Panc1 (cell line): ENCODE data around the gene TMEM131. TPM values are rescaled to one million over a fixed set of nuclear protein-coding genes. Genes with fewer than 3 reads are reported as not detected.

Experiments used
- ATAC-seq: fragments of 200-7000 bp; cut with Tn5 transposase; 2 replicates; pipeline ENCODE4 v1.9.1; 2020; ENCODE audit warnings: mild to moderate bottlenecking, moderate library complexity
- BruUV-seq: library from RNA; stranded (reverse); fragments of 400-500 nt; replicated peaks from 2 replicates; lab custom pipeline; 2021; lab: Mats Ljungman, UMichigan
- CTCF ChIA-PET: fragments of 300-600 bp; sonication (Branson Sonifier 250); formaldehyde crosslinking; loops from one replicate; lab custom pipeline; 2022; ENCODE audit warnings: antibody characterized with exemption; lab: Charles Lee
- POLR2A ChIA-PET: fragments of 300-600 bp; sonication (Branson Sonifier 250); formaldehyde crosslinking; loops from one replicate; lab custom pipeline; 2022; ENCODE audit warnings: antibody characterized with exemption; lab: Charles Lee
- DNase-seq: peaks from one replicate; pipeline ENCODE4 v3.0.0-alpha.2; 2010; ENCODE audit warnings: low read depth, low spot score
- H3K27ac ChIP-seq: 2 replicates; pipeline ENCODE4 v1.5.1; 2011; ENCODE audit warnings: mild to moderate bottlenecking, low read length, inconsistent platforms
- H3K27me3 ChIP-seq: fragments of 200-500 bp; sonication (Bioruptor generic); 2 replicates; pipeline ENCODE4 v1.6.0; 2014; ENCODE audit warnings: low read length, inconsistent platforms; ENCODE audit not compliant: control insufficient read depth, insufficient read depth
- H3K36me3 ChIP-seq: fragments of 200-500 bp; sonication (Bioruptor generic); 2 replicates; pipeline ENCODE4 v1.5.1; 2014; ENCODE audit warnings: inconsistent platforms, mild to moderate bottlenecking, low read length, moderate library complexity; ENCODE audit not compliant: control insufficient read depth, insufficient read depth
- H3K4me1 ChIP-seq: 2 replicates; pipeline ENCODE4 v1.5.1; 2011; ENCODE audit warnings: inconsistent platforms, mild to moderate bottlenecking, low read length, moderate library complexity; ENCODE audit not compliant: control insufficient read depth, insufficient read depth
- H3K4me3 ChIP-seq, 2 experiments: 2 replicates each; pipeline ENCODE4 v1.5.1; 2011 to 2012; ENCODE audit warnings: low read depth in 2 of 2, low read length in 2 of 2, mild to moderate bottlenecking in 2 of 2, inconsistent platforms in 1 of 2, moderate library complexity in 1 of 2
- H3K9me3 ChIP-seq: fragments of 200-500 bp; sonication (Bioruptor generic); 2 replicates; pipeline ENCODE4 v1.5.1; 2014; ENCODE audit warnings: low read depth, mild to moderate bottlenecking, inconsistent platforms, low read length, moderate library complexity; ENCODE audit not compliant: control insufficient read depth, insufficient read depth
- CTCF ChIP-seq: fragments of 450-650 bp; IDR thresholded peaks from 2 replicates; pipeline ENCODE4 v1.5.1; 2017; ENCODE audit warnings: mild to moderate bottlenecking
- POLR2AphosphoS5 ChIP-seq: IDR thresholded peaks from 2 replicates; pipeline ENCODE4 v1.6.1; 2012; ENCODE audit warnings: mild to moderate bottlenecking, low read depth, low read length, moderate library complexity
- REST ChIP-seq, 2 experiments: IDR thresholded peaks; 2 replicates each; pipeline ENCODE4 v1.6.1; 2011 to 2012; ENCODE audit warnings: low read depth in 2 of 2, control low read depth in 1 of 2, low read length in 1 of 2, mild to moderate bottlenecking in 1 of 2, moderate library complexity in 1 of 2; ENCODE audit not compliant: insufficient read depth in 1 of 2
- SIN3A ChIP-seq: IDR thresholded peaks from 2 replicates; pipeline ENCODE4 v1.6.1; 2012; ENCODE audit warnings: low read depth, mild to moderate bottlenecking, low read length, moderate library complexity, borderline replicate concordance; ENCODE audit not compliant: insufficient read depth
- TCF7L2 ChIP-seq: IDR thresholded peaks from 2 replicates; pipeline ENCODE4 v1.6.1; 2011; ENCODE audit warnings: mild to moderate bottlenecking, low read depth, low read length, inconsistent platforms
- in situ Hi-C: cut with HindIII; loops from 2 replicates; pipeline ENCODE4 v1.10.0; 2016; ENCODE audit warnings: low sequenced_read_pairs, low pct_unique_long_range_greater_than_20kb
- intact Hi-C: fragments of 100-400 bp; cut with micrococcal nuclease; formaldehyde crosslinking; loops from one replicate; pipeline ENCODE4 v1.10.0; 2022; ENCODE audit not compliant: unreplicated experiment
- total RNA-seq: library from RNA; stranded (reverse); gene quantifications from one replicate; pipeline ENCODE4 v1.2.1, GENCODE V29; 2021; ENCODE audit not compliant: unreplicated experiment

Gene TMEM131
- total RNA-seq, 1 experiment from 2014 or later = 43.4 TPM

- Histone ChIP-seq H3K4me1 (peaks cover 10% of the 10 kb centered on the region), H3K4me3 (no peak overlapping the region), H3K27me3 (no peaks in the 10 kb centered on the region), H3K27ac (no peak overlapping the region), H3K9me3 (no peaks in the 10 kb centered on the region), H3K36me3 (no peaks in the 10 kb centered on the region)
- ChIA-PET CTCF (no interaction called here), POLR2A (interaction anchor here (0.7 kb wide), 1 partner anchor 274 kb away, joined by 3 read pairs; no protein-coding TSS in a partner anchor)
- BruUV-seq = no TSS peak
- DNase-seq (no peak), ATAC-seq (no peak)
- in situ Hi-C loops (no loop called here), intact Hi-C loops (no loop called here)
- TF ChIP-seq TCF7L2 (no peak), POLR2AphosphoS5 (no peak), REST (IDR thresholded peaks at IDR 0.05; ENCODE audit: insufficient read depth in 1 of 2, low read depth in 2 of 2, low read length in 1 of 2) (no peak), CTCF (no peak), SIN3A (no peak)
These were observed 28.5 kb downstream of the TMEM131 start for GRCh38 chr2:97967216-97967592.

- peak; percentile 66; the same call in 1 of the 2 replicates for ATAC-seq
- CTCF ChIA-PET = no interaction called here
- intact Hi-C loops (no loop called here), in situ Hi-C loops (no loop called here)
- H3K27ac ChIP-seq = no peak overlapping the region
- TF ChIP-seq CTCF (no peak), POLR2AphosphoS5 (no peak), REST (IDR thresholded peaks at IDR 0.05; ENCODE audit: insufficient read depth in 1 of 2, low read depth in 2 of 2, low read length in 1 of 2) (no peak), TCF7L2 (no peak), SIN3A (no peak)
- peaks cover 10% of the 10 kb centered on the region for H3K4me1 ChIP-seq
- POLR2A ChIA-PET = no interaction called here
- no peaks in the 10 kb centered on the region for H3K9me3 ChIP-seq
- no TSS peak for BruUV-seq
- no peak overlapping the region for H3K4me3 ChIP-seq
- H3K27me3 ChIP-seq = no peaks in the 10 kb centered on the region
- no peaks in the 10 kb centered on the region for H3K36me3 ChIP-seq
- peak; percentile 35 for DNase-seq
These were observed 29.1 kb downstream of the TMEM131 start for GRCh38 chr2:97966545-97967215.
